Endometrial microvascular endothelial cells (primary cell): ENCODE results near the gene YBX3. TPM values are rescaled to one million over a fixed set of nuclear protein-coding genes. Genes with fewer than 3 reads are reported as not detected.
"Not testable (repeated sequence)": the region's sequence is repeated elsewhere in the genome, so short reads cannot be mapped to it uniquely, and the experiment has no call there.

Source experiments
- in situ Hi-C: cut with HindIII; loops from 2 replicates; pipeline ENCODE4 v1.10.0; 2017; ENCODE audit warnings: low sequenced_read_pairs, low pct_unique_long_range_greater_than_20kb; ENCODE audit errors: inconsistent ontology term
- total RNA-seq: library from RNA; depleted of rRNA; stranded (reverse); fragments of >200 nt; gene quantifications from one replicate; pipeline ENCODE4 v1.2.3, GENCODE V29; 2015; ENCODE audit errors: inconsistent ontology term

The YBX3 gene
- 284 TPM for total RNA-seq

GRCh38 chr12:10722905-10723746 lies at the start of gene YBX3:
YBX3 (minus strand) TSS chr12:10723323; CDS start chr12:10723111, 212 bp downstream.
- in situ Hi-C loops, result loop anchor here (25.0 kb wide), 1 partner anchor 111 kb away; the partner anchor contains the start of gene MAGOHB

- in situ Hi-C loops, result no loop called here
These were observed 48.1 kb upstream of the YBX3 start for GRCh38 chr12:10771132-10771733.

DNA sequence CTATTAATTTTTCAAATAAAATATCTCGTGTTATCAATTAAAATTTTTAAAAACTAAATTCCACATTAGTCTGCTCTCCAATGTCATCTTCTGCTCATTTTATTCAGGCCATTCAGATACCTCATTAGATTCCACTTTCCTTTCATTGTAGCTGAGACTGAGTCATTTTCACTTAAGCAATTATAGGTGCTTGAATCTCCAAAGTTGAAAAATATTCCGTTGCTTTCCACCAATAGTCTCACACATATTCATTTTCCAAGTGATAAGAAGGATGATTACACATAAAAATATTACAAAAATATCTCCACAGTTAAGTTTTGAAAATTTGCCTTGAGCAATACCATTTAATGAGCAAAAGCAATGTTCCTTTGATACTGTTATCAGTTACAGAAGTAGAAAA lies 36.5 kb upstream of the YBX3 start:
- in situ Hi-C loops, result no loop called here

DNA sequence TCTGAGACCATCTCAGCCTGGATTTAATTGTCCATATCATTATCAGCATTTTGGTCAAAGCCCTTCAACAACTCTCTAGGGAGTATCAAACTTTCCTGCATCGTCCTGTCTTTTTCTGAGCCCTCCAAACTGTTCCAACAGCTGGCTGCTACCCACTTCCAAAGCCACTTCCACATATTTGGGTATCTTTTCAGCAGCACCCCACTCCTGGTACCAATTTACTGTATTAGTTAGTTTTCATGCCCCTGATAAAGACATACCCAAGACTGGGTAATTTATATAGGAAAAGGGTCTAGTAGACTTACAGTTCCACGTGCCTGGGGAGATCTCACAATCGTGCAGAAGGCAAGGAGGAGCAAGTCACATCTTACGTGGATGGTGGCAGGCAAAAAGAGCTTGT lies 33.1 kb upstream of the YBX3 start:
- in situ Hi-C loops, result no loop called here

GRCh38 chr12:10753059-10753458 lies 29.9 kb upstream of the YBX3 start:
- in situ Hi-C loops, result no loop called here

DNA sequence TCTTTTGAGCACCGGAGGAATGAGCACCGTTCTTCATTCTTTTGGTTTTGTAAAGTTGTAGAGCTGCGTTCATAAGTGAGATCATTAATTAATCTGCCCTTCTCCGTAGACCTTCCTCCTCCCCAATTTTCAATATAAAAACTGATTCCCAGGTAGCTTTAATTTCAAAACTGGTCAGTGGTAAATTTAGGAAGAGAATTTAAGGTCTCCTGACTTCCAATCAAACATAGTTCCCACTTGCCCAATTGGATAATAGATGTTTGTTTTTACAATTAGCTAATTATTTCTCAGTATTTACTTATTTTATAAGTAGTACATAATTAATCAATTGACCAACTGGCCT lies 27.2 kb upstream of the YBX3 start:
- in situ Hi-C loops, result no loop called here

DNA sequence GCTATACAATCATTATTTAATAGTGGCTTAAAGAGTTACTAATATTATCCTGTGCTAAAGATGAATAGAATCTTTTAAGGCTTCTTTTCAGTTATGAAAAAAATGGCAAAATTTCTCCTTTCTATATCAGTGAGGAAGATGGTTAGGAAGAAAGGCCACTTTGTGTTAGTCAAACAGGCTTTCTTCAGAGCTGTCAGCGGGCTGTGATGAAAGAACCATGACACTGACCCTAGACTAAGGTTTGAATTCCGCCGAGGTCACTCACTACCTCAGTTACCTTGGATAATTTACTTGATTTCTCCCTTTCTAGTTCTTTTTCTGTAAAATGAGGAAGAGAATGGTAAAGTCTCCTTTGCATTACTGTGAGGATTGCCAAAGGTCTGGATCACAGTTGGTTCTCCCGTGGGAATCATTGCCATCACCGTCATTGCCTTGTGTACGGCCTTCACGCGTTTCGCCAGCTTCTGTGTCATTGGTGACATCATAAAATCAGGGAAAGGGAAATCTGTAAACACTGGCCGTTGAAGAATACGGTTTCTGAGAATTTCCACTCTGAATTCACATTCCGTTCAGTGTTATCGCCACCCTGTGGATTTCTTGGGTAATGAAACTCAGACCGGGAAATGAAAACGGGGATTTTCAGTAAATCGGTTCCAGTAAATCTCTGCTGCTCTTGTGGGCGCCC lies 26.7 kb upstream of the YBX3 start:
- in situ Hi-C loops, result no loop called here

GRCh38 chr12:10747730-10748129 lies 24.6 kb upstream of the YBX3 start:
- in situ Hi-C loops, result no loop called here

DNA sequence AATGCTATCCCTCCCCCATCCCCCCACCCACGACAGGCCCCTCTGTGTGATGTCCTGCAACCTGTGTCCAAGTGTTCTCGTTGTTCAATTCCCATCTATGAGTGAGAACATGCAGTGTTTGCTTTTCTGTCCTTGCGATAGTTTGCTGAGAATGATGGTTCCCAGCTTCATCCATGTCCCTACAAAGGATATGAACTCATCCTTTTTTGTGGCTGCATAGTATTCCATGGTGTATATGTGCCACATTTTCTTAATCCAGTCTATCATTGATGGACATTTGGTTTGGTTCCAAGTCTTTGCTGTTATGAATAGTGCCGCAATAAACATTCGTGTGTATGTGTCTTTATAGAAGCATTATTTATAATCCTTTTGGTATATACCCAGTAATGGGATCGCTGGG lies 20.3 kb upstream of the YBX3 start:
- in situ Hi-C loops, result not testable (repeated sequence)

DNA sequence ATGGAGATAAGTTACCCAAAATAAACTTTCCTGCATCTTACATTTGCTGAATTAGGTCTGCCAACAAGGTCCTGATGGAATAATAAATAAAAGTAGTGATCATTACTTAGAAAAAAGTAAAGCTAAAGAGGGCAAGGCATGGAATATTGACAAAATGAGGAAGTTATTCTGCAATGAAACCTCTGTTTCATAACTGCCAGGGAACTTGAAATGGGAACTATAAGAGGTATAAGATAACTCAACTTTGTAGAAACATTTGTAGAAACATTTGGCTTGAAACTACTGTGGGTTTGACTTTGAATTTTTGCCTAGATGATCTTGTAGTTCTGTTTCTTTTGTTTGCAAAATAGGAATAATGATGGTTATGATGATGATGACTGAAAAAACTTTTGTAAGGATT lies 18.7 kb upstream of the YBX3 start:
- in situ Hi-C loops, result no loop called here

DNA sequence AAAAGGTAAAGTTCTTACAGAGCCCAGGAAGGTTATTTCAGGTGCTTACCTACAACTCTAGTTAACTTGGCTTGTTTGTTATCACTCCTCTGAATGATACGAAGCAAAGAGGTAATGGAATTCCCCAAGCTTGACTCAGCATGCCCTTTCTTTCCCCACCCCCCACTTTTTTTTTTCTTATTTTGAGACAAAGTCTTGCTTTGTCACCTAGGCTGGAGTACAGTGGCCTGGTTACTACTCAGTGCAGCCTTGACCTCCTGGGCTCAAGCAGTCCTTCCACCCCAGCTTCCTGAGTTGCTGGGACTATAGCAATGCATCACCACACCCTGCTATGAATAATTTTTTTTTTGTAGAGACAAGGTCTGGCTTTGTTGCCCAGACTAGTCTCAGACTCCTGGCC lies 17.1 kb upstream of the YBX3 start:
- in situ Hi-C loops, result no loop called here

GRCh38 chr12:10739157-10740118 lies 16.3 kb upstream of the YBX3 start:
- in situ Hi-C loops, result no loop called here

DNA sequence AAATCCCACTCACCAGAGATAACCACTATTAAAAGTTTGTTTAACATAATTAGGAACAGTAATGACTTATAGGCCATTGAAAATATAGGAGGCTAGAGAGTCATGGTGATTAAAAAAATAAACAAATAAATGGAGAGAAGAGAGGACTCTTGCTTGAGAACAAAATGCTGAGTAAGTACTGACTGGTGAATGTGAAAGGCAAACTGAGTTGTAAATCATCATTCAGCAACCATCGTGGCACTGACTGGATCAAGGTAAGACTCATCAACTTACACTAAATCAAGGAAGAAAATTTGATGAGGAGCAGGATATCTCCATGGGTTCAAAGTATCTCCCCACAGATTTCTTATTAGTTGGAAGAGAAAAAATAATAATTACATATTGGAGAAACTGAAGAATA lies 14.1 kb upstream of the YBX3 start:
- in situ Hi-C loops, result no loop called here

DNA sequence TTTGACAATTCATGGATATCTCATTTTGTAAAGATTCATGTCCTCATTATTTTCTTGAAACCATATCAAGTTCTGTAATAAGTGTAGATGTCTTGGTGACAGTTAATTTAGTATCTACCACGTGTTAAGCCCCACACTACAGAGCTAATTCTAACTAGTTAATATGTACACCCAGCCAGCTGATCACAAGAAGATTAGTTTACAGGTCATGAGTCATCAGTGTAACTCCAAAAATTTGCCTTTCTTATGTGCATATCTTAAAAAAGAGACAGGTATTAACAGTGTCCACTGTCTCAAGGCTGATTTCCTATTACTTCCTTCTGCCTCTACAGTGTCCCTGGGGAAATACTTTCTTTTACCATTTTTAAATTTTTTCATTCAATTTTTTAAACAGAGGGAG lies 13.3 kb upstream of the YBX3 start:
- in situ Hi-C loops, result no loop called here

GRCh38 chr12:10735428-10735827 lies 12.3 kb upstream of the YBX3 start:
- in situ Hi-C loops, result no loop called here

- in situ Hi-C loops, result no loop called here
These were observed 9.4 kb upstream of the YBX3 start for GRCh38 chr12:10732549-10732948.

GRCh38 chr12:10732066-10732465 lies 8.9 kb upstream of the YBX3 start:
- in situ Hi-C loops, result no loop called here

DNA sequence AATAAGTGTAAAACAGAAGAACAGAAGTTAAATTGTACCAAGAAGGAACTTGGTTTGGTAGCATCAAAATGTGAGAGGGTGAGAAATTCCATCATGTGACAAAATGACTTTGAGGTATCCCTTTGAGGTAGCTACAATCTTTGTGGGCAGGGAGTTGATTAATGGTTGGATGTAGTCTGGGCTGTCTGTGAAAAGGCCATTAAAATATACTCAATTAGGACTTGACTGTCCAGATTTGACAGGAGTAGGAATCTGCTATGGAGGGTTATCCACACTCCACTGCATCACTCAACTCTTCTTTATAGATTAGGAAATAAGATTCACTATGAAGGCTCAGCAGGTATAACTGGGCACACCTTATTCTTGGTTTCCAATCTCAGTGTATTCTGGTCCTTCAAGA lies 7.4 kb upstream of the YBX3 start:
- in situ Hi-C loops, result no loop called here

DNA sequence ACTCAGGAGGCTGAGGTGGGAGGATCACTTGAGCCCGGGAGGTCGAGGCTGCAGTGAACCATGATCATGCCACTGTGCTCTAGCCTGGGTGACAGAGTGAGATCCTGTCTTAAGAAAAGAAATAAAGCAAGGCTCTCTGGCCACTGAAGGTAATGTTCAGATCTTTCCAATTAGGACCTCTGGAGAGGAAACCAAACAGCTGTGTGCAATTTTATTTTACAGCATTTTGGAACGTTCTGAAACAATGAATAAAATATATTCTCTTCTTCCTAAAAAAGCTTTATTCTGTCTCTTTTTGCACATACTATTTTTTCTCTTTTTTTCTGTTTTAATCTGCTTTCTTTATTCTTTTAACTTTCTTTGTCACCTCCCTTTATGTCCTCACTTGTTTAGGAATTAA lies 5.0 kb upstream of the YBX3 start:
- in situ Hi-C loops, result no loop called here
